ENCODE data around the gene PTPRD.

Gene PTPRD

DNA sequence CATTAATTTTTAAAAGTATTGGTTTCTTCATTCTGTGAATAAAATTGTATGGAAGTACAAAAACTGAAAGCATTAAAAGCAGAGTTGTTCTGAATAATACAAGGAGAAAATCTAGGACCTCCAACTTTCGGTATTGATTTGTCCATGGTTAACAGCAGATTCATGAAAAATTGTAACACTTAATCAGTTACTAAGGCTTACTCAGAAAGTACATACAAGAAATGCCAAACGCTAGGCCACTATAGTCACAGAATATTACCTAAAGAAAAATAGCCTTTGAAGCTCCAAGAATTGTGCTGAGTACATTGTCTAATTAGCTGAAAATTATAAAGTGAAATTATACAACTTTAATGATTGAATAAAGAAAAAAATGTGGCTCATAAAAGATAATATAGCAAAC is 271.7 kb downstream of the PTPRD start:
- H3K4me1 ChIP-seq (ENCODE audit: control insufficient read depth, insufficient read depth, low read length), result no peaks in the 10 kb centered on the region
- no peak for TF ChIP-seq ZNF768 (tag by site-specific recombination; IDR thresholded peaks at IDR 0.05)
- TF ChIP-seq ZNF544 (tag by site-specific recombination; IDR thresholded peaks at IDR 0.05), result no peak
- no peak for TF ChIP-seq ZNF341 (tag by site-specific recombination; IDR thresholded peaks at IDR 0.05; ENCODE audit: low read depth)
- no peak for TF ChIP-seq GLIS2 (tag by site-specific recombination; IDR thresholded peaks at IDR 0.05)
- TF ChIP-seq ZNF19 (tag by site-specific recombination; IDR thresholded peaks at IDR 0.05; ENCODE audit: low read depth), result no peak
- TF ChIP-seq ZBTB8A (tag by site-specific recombination; IDR thresholded peaks at IDR 0.05), result no peak
- TF ChIP-seq ZNF513 (tag by site-specific recombination; IDR thresholded peaks at IDR 0.05), result no peak
- TF ChIP-seq ZNF148 (tag by site-specific recombination; IDR thresholded peaks at IDR 0.05; ENCODE audit: borderline replicate concordance), result no peak
- no peak for TF ChIP-seq ZNF423 (tag by site-specific recombination; IDR thresholded peaks at IDR 0.05)
- no peak for TF ChIP-seq ZNF777 (tag by site-specific recombination; IDR thresholded peaks at IDR 0.05; ENCODE audit: borderline replicate concordance)
- TF ChIP-seq ZNF221 (tag by site-specific recombination; IDR thresholded peaks at IDR 0.05; ENCODE audit: borderline replicate concordance), result no peak
- TF ChIP-seq BCL11B (tag by site-specific recombination; IDR thresholded peaks at IDR 0.05; ENCODE audit: low read depth), result no peak
- ChIA-PET CTCF (no interaction called here), POLR2A (no interaction called here)
- H3K36me3 ChIP-seq (ENCODE audit: control insufficient read depth in 2 of 2, insufficient read depth in 1 of 2, low read length in 2 of 2), result no peaks in the 10 kb centered on the region
- no peaks in the 10 kb centered on the region for H3K9me3 ChIP-seq (ENCODE audit: control insufficient read depth, insufficient read depth, low read depth, low read length)
- no peak overlapping the region for H3K4me3 ChIP-seq (ENCODE audit: low read depth, low read length)
- no peak overlapping the region for H3K27ac ChIP-seq (ENCODE audit: extremely low read depth, low read depth, low read length)

DNA sequence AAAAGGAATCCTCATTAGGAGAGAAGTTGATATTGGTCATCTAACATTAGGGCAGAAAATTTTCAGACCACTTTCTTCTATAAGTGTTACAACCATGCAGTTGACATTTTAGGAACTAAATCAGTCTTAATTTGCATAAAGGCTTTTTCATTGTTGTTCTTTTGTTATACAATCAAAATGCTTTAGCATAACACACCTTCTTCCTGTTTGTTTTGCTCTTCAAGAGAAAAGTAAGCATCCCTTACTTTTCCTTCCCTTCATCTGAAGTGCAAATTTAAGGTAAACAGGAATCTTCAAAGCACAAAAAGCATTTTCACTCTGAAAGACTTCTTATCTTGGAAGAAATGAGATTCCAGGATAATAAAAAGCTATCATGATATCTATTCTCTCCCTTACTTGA is 273.6 kb downstream of the PTPRD start:
- no peaks in the 10 kb centered on the region for H3K36me3 ChIP-seq (ENCODE audit: control insufficient read depth in 2 of 2, insufficient read depth in 1 of 2, low read length in 2 of 2)
- no peaks in the 10 kb centered on the region for H3K9me3 ChIP-seq (ENCODE audit: control insufficient read depth, insufficient read depth, low read depth, low read length)
- no peaks in the 10 kb centered on the region for H3K4me1 ChIP-seq (ENCODE audit: control insufficient read depth, insufficient read depth, low read length)
- no peak overlapping the region for H3K27ac ChIP-seq (ENCODE audit: extremely low read depth, low read depth, low read length)
- POLR2A ChIA-PET, result no interaction called here
- H3K4me3 ChIP-seq (ENCODE audit: low read depth, low read length), result no peak overlapping the region
- CTCF ChIA-PET, result no interaction called here
- no peak for TF ChIP-seq ZNF23 (tag by site-specific recombination; IDR thresholded peaks at IDR 0.05; ENCODE audit: borderline replicate concordance)
- TF ChIP-seq GLIS2 (tag by site-specific recombination; IDR thresholded peaks at IDR 0.05), result no peak
- no peak for TF ChIP-seq MYNN (tag by site-specific recombination; IDR thresholded peaks at IDR 0.05; ENCODE audit: borderline replicate concordance)
- TF ChIP-seq, protein P1, sequence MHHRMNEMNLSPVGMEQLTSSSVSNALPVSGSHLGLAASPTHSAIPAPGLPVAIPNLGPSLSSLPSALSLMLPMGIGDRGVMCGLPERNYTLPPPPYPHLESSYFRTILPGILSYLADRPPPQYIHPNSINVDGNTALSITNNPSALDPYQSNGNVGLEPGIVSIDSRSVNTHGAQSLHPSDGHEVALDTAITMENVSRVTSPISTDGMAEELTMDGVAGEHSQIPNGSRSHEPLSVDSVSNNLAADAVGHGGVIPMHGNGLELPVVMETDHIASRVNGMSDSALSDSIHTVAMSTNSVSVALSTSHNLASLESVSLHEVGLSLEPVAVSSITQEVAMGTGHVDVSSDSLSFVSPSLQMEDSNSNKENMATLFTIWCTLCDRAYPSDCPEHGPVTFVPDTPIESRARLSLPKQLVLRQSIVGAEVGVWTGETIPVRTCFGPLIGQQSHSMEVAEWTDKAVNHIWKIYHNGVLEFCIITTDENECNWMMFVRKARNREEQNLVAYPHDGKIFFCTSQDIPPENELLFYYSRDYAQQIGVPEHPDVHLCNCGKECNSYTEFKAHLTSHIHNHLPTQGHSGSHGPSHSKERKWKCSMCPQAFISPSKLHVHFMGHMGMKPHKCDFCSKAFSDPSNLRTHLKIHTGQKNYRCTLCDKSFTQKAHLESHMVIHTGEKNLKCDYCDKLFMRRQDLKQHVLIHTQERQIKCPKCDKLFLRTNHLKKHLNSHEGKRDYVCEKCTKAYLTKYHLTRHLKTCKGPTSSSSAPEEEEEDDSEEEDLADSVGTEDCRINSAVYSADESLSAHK (tag by site-specific recombination; IDR thresholded peaks at IDR 0.05), result no peak
- no peak for TF ChIP-seq MZF1 (tag by site-specific recombination; IDR thresholded peaks at IDR 0.05; ENCODE audit: borderline replicate concordance)
- no peak for TF ChIP-seq ZNF558 (tag by site-specific recombination; IDR thresholded peaks at IDR 0.05)
- TF ChIP-seq ZNF266 (tag by site-specific recombination; IDR thresholded peaks at IDR 0.05; ENCODE audit: low read depth), result no peak
- no peak for TF ChIP-seq SETDB1 (IDR thresholded peaks at IDR 0.05; ENCODE audit: insufficient read length, low read length)
- TF ChIP-seq ZBTB48 (tag by site-specific recombination; IDR thresholded peaks at IDR 0.05), result no peak
- no peak for TF ChIP-seq ZIC2 (tag by site-specific recombination; IDR thresholded peaks at IDR 0.05)
- no peak for TF ChIP-seq ZNF121 (tag by site-specific recombination; IDR thresholded peaks at IDR 0.05)
- TF ChIP-seq ZSCAN30 (tag by site-specific recombination; IDR thresholded peaks at IDR 0.05), result no peak
- no peak for TF ChIP-seq PRDM10 (tag by site-specific recombination; IDR thresholded peaks at IDR 0.05)
- TF ChIP-seq TRIM28 (IDR thresholded peaks at IDR 0.05; ENCODE audit: borderline replicate concordance, low read length), result no peak
